LNCAP (cell line): ENCODE data around the gene CFAP65.

ENCODE experiments used
- TF ChIP-seq, protein P1 (sequence below): fragments of 450-650 bp; IDR thresholded peaks from 2 replicates; pipeline ENCODE4 v1.5.1; 2017; ENCODE audit warnings: mild to moderate bottlenecking

Gene CFAP65

DNA sequence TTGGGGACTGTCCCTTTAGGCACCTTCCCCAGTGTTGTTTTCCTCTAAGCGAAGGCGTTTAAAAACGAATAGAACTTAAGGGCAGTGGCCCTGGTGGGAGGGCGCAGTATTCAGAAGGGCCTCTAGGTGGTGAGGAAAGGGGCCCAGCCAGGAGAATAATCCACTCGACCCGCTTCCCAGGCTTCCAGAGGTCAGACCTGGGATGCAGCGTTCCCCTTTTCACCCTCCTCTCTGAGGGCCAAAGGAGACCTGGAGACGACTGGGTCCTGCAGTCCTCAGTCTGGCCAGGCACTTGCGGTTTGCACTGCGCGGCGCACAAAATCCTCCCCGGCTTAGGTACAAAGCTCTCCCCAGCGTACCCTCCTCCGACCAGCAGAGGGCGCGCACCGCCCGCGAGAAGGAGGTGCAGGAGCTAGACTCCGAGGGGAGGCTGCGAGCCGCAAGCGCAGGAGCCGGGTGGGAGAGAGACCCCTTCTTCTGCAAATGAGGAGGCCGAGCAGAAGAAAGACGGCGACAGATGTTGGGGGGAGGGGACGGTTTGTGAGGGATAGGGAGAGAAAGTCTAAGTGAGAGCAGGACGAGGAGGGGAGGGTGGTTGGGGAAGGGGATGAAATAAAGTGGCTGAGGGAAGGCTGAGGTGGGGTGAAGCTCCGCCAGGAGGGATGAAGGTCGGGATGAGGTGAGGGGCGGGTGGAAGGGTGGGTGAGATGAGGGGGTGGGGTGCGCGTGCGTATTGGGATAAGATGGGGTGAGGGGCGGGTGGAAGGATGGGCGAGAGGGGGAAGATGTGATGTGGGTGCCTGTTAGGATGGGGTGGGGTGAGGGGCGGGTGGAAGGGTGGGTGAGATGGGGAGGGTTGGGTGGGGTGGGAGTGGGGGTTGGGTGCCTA is 61.2 kb downstream of the CFAP65 start:
- TF ChIP-seq, protein P1, sequence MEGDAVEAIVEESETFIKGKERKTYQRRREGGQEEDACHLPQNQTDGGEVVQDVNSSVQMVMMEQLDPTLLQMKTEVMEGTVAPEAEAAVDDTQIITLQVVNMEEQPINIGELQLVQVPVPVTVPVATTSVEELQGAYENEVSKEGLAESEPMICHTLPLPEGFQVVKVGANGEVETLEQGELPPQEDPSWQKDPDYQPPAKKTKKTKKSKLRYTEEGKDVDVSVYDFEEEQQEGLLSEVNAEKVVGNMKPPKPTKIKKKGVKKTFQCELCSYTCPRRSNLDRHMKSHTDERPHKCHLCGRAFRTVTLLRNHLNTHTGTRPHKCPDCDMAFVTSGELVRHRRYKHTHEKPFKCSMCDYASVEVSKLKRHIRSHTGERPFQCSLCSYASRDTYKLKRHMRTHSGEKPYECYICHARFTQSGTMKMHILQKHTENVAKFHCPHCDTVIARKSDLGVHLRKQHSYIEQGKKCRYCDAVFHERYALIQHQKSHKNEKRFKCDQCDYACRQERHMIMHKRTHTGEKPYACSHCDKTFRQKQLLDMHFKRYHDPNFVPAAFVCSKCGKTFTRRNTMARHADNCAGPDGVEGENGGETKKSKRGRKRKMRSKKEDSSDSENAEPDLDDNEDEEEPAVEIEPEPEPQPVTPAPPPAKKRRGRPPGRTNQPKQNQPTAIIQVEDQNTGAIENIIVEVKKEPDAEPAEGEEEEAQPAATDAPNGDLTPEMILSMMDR = peak; percentile 96

DNA sequence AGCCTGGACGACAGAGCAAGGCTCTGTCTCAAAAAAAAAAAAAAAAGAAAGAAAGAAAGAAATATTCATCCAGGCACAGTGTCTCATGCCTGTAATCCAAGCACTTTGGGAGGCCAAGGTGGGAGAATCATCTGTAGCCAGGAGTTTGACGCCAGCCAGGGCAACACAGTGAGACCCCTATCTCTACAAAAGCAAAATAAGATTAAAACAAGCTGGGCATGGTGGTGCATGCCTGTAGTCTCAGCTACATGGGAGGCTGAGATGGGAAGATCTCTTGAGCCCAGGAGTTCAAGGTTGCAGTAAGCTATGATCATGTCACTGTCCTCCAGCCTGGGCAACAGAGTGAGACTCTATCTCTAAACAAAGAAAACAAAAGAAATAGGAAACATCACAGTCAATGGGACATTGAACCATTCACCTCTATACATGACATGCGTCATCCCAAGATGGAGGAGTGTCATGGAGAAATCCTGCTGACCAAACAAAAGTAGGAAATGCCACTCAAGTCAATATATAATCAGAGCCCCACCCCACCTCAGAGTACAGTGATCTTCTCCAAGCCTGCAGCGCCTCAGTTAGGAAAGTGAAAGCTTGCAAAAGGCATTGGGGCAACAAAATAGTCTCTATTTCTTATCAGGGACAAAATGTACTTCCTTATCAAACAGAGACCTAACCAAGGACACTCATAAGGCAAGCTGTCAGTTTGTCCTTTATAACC is 66.1 kb downstream of the CFAP65 start:
- TF ChIP-seq, protein P1 = no peak

DNA sequence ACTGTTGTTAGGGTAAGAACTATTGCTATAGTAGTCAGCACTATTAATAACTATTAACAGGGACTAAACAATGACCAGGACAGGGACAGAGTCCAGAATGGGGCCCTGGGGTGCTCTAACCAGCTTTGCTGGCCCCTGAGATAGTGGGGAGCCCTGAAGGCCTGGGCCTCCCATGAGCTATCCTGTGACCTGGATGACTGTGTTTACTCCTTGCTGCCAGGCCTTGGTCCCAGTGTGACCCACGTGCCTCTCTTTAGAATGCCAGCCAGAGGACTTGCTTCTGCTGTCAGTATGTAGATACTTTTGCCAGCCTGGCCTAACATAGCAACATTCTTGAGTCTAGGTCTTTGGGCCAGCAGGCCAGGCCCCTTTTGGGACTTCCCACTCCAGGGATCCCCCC is 70.4 kb downstream of the CFAP65 start:
- TF ChIP-seq, protein P1 = no peak

GRCh38 chr2:218964041-218964771 is 77.1 kb downstream of the CFAP65 start:
- TF ChIP-seq, protein P1 = no peak

DNA sequence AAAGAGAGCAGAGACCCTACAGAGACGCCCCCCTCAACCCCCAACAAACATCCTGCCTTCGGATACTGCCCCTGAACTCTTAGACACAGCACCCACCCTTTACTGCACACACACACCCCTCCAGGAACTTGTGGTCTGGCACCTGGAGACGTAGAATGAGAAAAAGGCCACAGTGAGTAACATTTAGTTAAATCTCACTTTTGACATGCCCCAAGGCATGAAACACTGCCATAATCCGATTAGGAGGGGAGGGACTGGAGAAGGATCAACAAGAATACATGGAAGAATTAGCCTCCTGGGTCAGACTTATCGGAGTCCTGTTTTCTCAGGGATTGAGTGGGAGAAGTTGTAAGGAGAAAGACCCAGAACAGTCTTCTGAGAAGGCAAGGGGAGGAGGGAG is 77.7 kb downstream of the CFAP65 start:
- TF ChIP-seq, protein P1 = no peak

- TF ChIP-seq, protein P1 = no peak
Measured at GRCh38 chr2:218962859-218963492, 78.3 kb downstream of the CFAP65 start.
